ENCODE measurements around the gene PPP1R3F.

Gene PPP1R3F

GRCh38 chrX:49250066-49250465, 19.5 kb upstream of the PPP1R3F start:
- no peak for DNase-seq

- no peak for DNase-seq
These were observed 19.0 kb upstream of the PPP1R3F start for GRCh38 chrX:49250578-49250977.

GRCh38 chrX:49251325-49251724, 18.3 kb upstream of the PPP1R3F start:
- DNase-seq: no peak

GRCh38 chrX:49254639-49255038, 15.0 kb upstream of the PPP1R3F start:
- DNase-seq: no peak

- no peak for DNase-seq
These were observed 13.2 kb upstream of the PPP1R3F start for GRCh38 chrX:49256268-49256995.

- no peak for DNase-seq
These were observed 12.4 kb upstream of the PPP1R3F start for GRCh38 chrX:49257074-49257790.

- DNase-seq: no peak
These were observed 11.5 kb upstream of the PPP1R3F start for GRCh38 chrX:49257846-49258748.

- no peak for DNase-seq
These were observed 10.9 kb upstream of the PPP1R3F start for GRCh38 chrX:49258749-49259124.

GRCh38 chrX:49260221-49260985, 9.2 kb upstream of the PPP1R3F start:
- DNase-seq: no peak

GRCh38 chrX:49262603-49263002, 7.0 kb upstream of the PPP1R3F start:
- no peak for DNase-seq

- no peak for DNase-seq
These were observed 6.0 kb upstream of the PPP1R3F start for GRCh38 chrX:49263631-49264030.

- DNase-seq: no peak
These were observed 5.1 kb upstream of the PPP1R3F start, which contains the start of gene FOXP3 for GRCh38 chrX:49264460-49264859. Gene FOXP3, minus strand, starts transcription at chrX:49264710. Its CDS starts 6,205 bp downstream, at chrX:49258505.

- DNase-seq: no peak
These were observed 2.8 kb upstream of the PPP1R3F start for GRCh38 chrX:49266523-49267445.

GRCh38 chrX:49268702-49269009, 937 bp upstream of the PPP1R3F start:
- no peak for DNase-seq

GRCh38 chrX:49269010-49269766, 405 bp upstream of the PPP1R3F start:
- DNase-seq: peak; percentile 90

- no peak for DNase-seq
These were observed 792 bp downstream of the PPP1R3F start for GRCh38 chrX:49270249-49270921.

- peak; percentile 12 for DNase-seq
These were observed 1.7 kb downstream of the PPP1R3F start for GRCh38 chrX:49271341-49271740.

- peak; percentile 13 for DNase-seq
These were observed 2.8 kb downstream of the PPP1R3F start for GRCh38 chrX:49272421-49272820.

- no peak for DNase-seq
These were observed 3.7 kb downstream of the PPP1R3F start for GRCh38 chrX:49273181-49273727.

- DNase-seq: no peak
These were observed 6.6 kb downstream of the PPP1R3F start for GRCh38 chrX:49276207-49276606.

Data from activated CD8-positive, alpha-beta memory T cell treated with anti-CD3 and anti-CD28 coated beads, Interleukin-2, amount 50 U/mL, for 4 hours (primary cell).